HepG2 (cell line): Measurements from ENCODE around the gene TNNI2. TPM values are rescaled to one million over a fixed set of nuclear protein-coding genes. Genes with fewer than 3 reads are reported as not detected.
A peak's percentile ranks its signal among the peaks of the same experiment; 100 is the strongest.

Experiments used
- AGO1 ChIP-seq: fragments of 200-400 bp; formaldehyde crosslinking; IDR thresholded peaks from 2 replicates; pipeline ENCODE4 v1.6.1; 2017; ENCODE audit warnings: mild to moderate bottlenecking, low read depth, low read length, moderate library complexity; ENCODE audit not compliant: poor library complexity, severe bottlenecking
- ARID5B ChIP-seq: IDR thresholded peaks from 2 replicates; pipeline ENCODE4 v1.4.0; 2020; ENCODE audit warnings: mild to moderate bottlenecking, missing genetic modification reagents
- ATF4 ChIP-seq, 2 experiments: fragments of 450-650 bp in 1 of 2; sonication (generic) in 1 of 2; formaldehyde crosslinking; IDR thresholded peaks; 2 replicates each; pipeline versions ENCODE4 v1.5.0 to v1.8.0; 2020 to 2022; ENCODE audit warnings: mild to moderate bottlenecking in 1 of 2, missing genetic modification reagents in 1 of 2
- CERS6 ChIP-seq: sonication (generic); formaldehyde crosslinking; IDR thresholded peaks from 2 replicates; pipeline ENCODE4 v1.5.0; 2020; ENCODE audit warnings: missing genetic modification reagents
- FOXA1 ChIP-seq, 2 experiments: fragments of 450-650 bp in 1 of 2; sonication (generic) in 1 of 2; formaldehyde crosslinking in 1 of 2; IDR thresholded peaks; 2 replicates each; pipeline versions ENCODE4 v1.4.0 to v1.6.1; 2016 to 2020; ENCODE audit warnings: missing genetic modification reagents in 1 of 2
- KDM2A ChIP-seq: sonication (generic); formaldehyde crosslinking; IDR thresholded peaks from 2 replicates; pipeline ENCODE4 v1.4.0; 2020; ENCODE audit warnings: low read depth, missing genetic modification reagents, borderline replicate concordance
- MNT ChIP-seq: fragments of 450-650 bp; IDR thresholded peaks from 2 replicates; pipeline ENCODE4 v1.6.1; 2016
- NFE2 ChIP-seq: sonication (generic); formaldehyde crosslinking; IDR thresholded peaks from 2 replicates; pipeline ENCODE4 v1.4.0; 2020; ENCODE audit warnings: missing genetic modification reagents
- NFYC ChIP-seq: IDR thresholded peaks from 2 replicates; pipeline ENCODE4 v1.6.1; 2016; ENCODE audit warnings: missing genetic modification reagents, missing compliant biosample characterization
- PPARG ChIP-seq: conservative IDR thresholded peaks from 2 replicates; pipeline ENCODE4 v1.6.1; 2016; ENCODE audit warnings: missing biosample characterization, missing genetic modification reagents
- RXRA ChIP-seq: sonication (generic); formaldehyde crosslinking; IDR thresholded peaks from 2 replicates; pipeline ENCODE4 v1.5.1; 2020; ENCODE audit warnings: missing genetic modification reagents
- SMAD9 ChIP-seq: sonication (generic); formaldehyde crosslinking; IDR thresholded peaks from 2 replicates; pipeline ENCODE4 v1.5.1; 2020; ENCODE audit warnings: mild to moderate bottlenecking, missing genetic modification reagents
- TMF1 ChIP-seq: sonication (generic); formaldehyde crosslinking; IDR thresholded peaks from 2 replicates; pipeline ENCODE4 v1.8.1; 2022; ENCODE audit warnings: low read depth, missing genetic modification reagents
- ZBTB21 ChIP-seq: sonication (generic); formaldehyde crosslinking; IDR thresholded peaks from 2 replicates; pipeline ENCODE4 v1.4.0; 2020; ENCODE audit warnings: missing genetic modification reagents
- ZNF256 ChIP-seq: sonication (generic); formaldehyde crosslinking; conservative IDR thresholded peaks from 2 replicates; pipeline ENCODE4 v1.4.0; 2020; ENCODE audit warnings: missing genetic modification reagents
- ZNF776 ChIP-seq: sonication (generic); formaldehyde crosslinking; IDR thresholded peaks from 2 replicates; pipeline ENCODE4 v1.4.0; 2020; ENCODE audit warnings: mild to moderate bottlenecking, missing genetic modification reagents
- ZNF781 ChIP-seq: sonication (generic); formaldehyde crosslinking; IDR thresholded peaks from 2 replicates; pipeline ENCODE4 v1.5.1; 2020; ENCODE audit warnings: borderline replicate concordance, mild to moderate bottlenecking, missing genetic modification reagents; ENCODE audit errors: not compliant biosample characterization
- ZNF784 ChIP-seq: sonication (generic); formaldehyde crosslinking; IDR thresholded peaks from 2 replicates; pipeline ENCODE4 v1.5.1; 2020; ENCODE audit warnings: missing genetic modification reagents, mild to moderate bottlenecking, borderline replicate concordance
- ZNF792 ChIP-seq: IDR thresholded peaks from 2 replicates; pipeline ENCODE4 v1.6.1; 2016
- ZSCAN20 ChIP-seq: sonication (generic); formaldehyde crosslinking; IDR thresholded peaks from 2 replicates; pipeline ENCODE4 v1.4.0; 2020; ENCODE audit warnings: missing genetic modification reagents, mild to moderate bottlenecking, borderline replicate concordance
- polyA plus RNA-seq, 8 experiments: library from polyadenylated mRNA; depleted of rRNA in 3 of 8; stranded (reverse) in 7 of 8; unstranded in 1 of 8; fragments of >200 nt; fragmentation: Illumina TruSeq in 4 of 8; extraction: Trizol in 4 of 8; gene quantifications; 2 replicates each; pipeline versions ENCODE4 v1.2.1 to v1.2.3, GENCODE V29; 2011 to 2016; ENCODE audit warnings: low read depth in 4 of 8, missing spikeins in 1 of 8, mixed read lengths in 1 of 8; ENCODE audit not compliant: insufficient read depth in 1 of 8
- total RNA-seq, 5 experiments: library from RNA; depleted of rRNA; stranded (reverse); fragments of >200 nt; fragmentation: Illumina TruSeq; extraction: Trizol; gene quantifications; 2 replicates each; pipeline ENCODE4 v1.2.3, GENCODE V29; 2016; ENCODE audit warnings: low read depth in 1 of 5

TNNI2 gene
- total and polyA plus RNA-seq, 2 of the 13 experiments (the other 11 are each of a cell fraction or from before 2014, with no cell fraction given): 7.2 to 12.0 TPM

GRCh38 chr11:1842149-1843097, 3.6 kb downstream of the TNNI2 start (continued):
- TF ChIP-seq ARID5B (CRISPR knock-in tag) (peak; percentile 94), CERS6 (no peak), ZNF781 (CRISPR knock-in tag) (peak; percentile 69), ZBTB21 (CRISPR knock-in tag) (peak; percentile 62), ATF4 (CRISPR knock-in tag; IDR thresholded peaks at IDR 0.05) (no peak), TMF1 (CRISPR knock-in tag) (peak; percentile 55; the same call in 1 of the 2 replicates), NFYC (CRISPR knock-in tag) (no peak; the same call in 1 of the 2 replicates), AGO1 (no peak), NFE2 (no peak), KDM2A (peak; percentile 84), ZNF792 (peak; percentile 87), MNT (0 out of 2 replicates have a peak, but pooled peaks have one; percentile 39), FOXA1 (IDR thresholded peaks at IDR 0.05) (no peak), FOXA1 (CRISPR knock-in tag; IDR thresholded peaks at IDR 0.05) (peak; percentile 50; the same call in 1 of the 2 replicates), PPARG (peak; percentile 82), ZNF256 (CRISPR knock-in tag) (no peak), ZSCAN20 (CRISPR knock-in tag) (no peak), ZNF776 (CRISPR knock-in tag) (peak; percentile 75; the same call in 1 of the 2 replicates), RXRA (CRISPR knock-in tag) (peak; percentile 97), SMAD9 (CRISPR knock-in tag) (peak; percentile 75; the same call in 1 of the 2 replicates), ZNF784 (CRISPR knock-in tag) (peak; percentile 67; the same call in 1 of the 2 replicates)
